H9 (cell line): ENCODE data around the gene PTPRN2. TPM values are rescaled to one million over a fixed set of nuclear protein-coding genes. Genes with fewer than 3 reads are reported as not detected.
"Not testable (repeated sequence)": the region's sequence is repeated elsewhere in the genome, so short reads cannot be mapped to it uniquely, and the experiment has no call there.

Experiments
- DNase-seq: peaks from one replicate; pipeline ENCODE4 v3.0.0-alpha.2; 2017
- H2AFZ ChIP-seq: one replicate; pipeline ENCODE4 v1.6.1; 2013; ENCODE audit warnings: mild to moderate bottlenecking, low read length, control low read depth, moderate library complexity
- H2AK5ac ChIP-seq: 2 replicates; pipeline ENCODE4 v1.6.1; 2013; ENCODE audit warnings: low read length, control low read depth, mixed read lengths; ENCODE audit not compliant: insufficient read length
- H2BK120ac ChIP-seq: one replicate; pipeline ENCODE4 v1.6.1; 2013; ENCODE audit warnings: low read depth, mild to moderate bottlenecking, low read length, control low read depth, inconsistent platforms; ENCODE audit not compliant: poor library complexity, severe bottlenecking
- H2BK12ac ChIP-seq: 2 replicates; pipeline ENCODE4 v1.6.1; 2013; ENCODE audit warnings: low read length, control low read depth, mixed read lengths, low read depth; ENCODE audit not compliant: insufficient read length
- H2BK15ac ChIP-seq: 2 replicates; pipeline ENCODE4 v1.6.1; 2013; ENCODE audit warnings: low read depth, low read length, control low read depth
- H2BK20ac ChIP-seq: one replicate; pipeline ENCODE4 v1.6.1; 2013; ENCODE audit warnings: low read depth, mild to moderate bottlenecking, low read length, control low read depth, inconsistent platforms; ENCODE audit not compliant: poor library complexity, severe bottlenecking
- H2BK5ac ChIP-seq: 2 replicates; pipeline ENCODE4 v1.6.1; 2013; ENCODE audit warnings: low read length, control low read depth, mixed read lengths; ENCODE audit not compliant: insufficient read length
- H3K14ac ChIP-seq: 2 replicates; pipeline ENCODE4 v1.6.1; 2013; ENCODE audit warnings: low read length, control low read depth; ENCODE audit not compliant: insufficient read depth
- H3K18ac ChIP-seq: 2 replicates; pipeline ENCODE4 v1.6.1; 2013; ENCODE audit warnings: low read depth, mild to moderate bottlenecking, mixed read lengths, low read length, control low read depth; ENCODE audit not compliant: insufficient read length
- H3K23ac ChIP-seq: 2 replicates; pipeline ENCODE4 v1.6.1; 2013; ENCODE audit warnings: low read length, control low read depth, mixed read lengths, low read depth; ENCODE audit not compliant: insufficient read length
- H3K23me2 ChIP-seq: 2 replicates; pipeline ENCODE4 v1.6.1; 2013; ENCODE audit warnings: low read depth, mild to moderate bottlenecking, mixed read lengths, low read length, control low read depth; ENCODE audit not compliant: insufficient read length, poor library complexity, severe bottlenecking
- H3K27ac ChIP-seq: 2 replicates; pipeline ENCODE4 v1.5.1; 2013; ENCODE audit warnings: low read length, control low read depth, mixed read lengths, low read depth; ENCODE audit not compliant: insufficient read length
- H3K27me3 ChIP-seq: 2 replicates; pipeline ENCODE4 v1.6.1; 2013; ENCODE audit warnings: low read length, control low read depth, inconsistent platforms; ENCODE audit not compliant: insufficient read depth
- H3K4ac ChIP-seq: 2 replicates; pipeline ENCODE4 v1.6.1; 2013; ENCODE audit warnings: low read depth, mild to moderate bottlenecking, control low read depth, inconsistent platforms, low read length, moderate library complexity
- H3K4me1 ChIP-seq: 2 replicates; pipeline ENCODE4 v1.6.1; 2013; ENCODE audit warnings: low read length, control low read depth, inconsistent platforms; ENCODE audit not compliant: insufficient read depth
- H3K4me2 ChIP-seq: 2 replicates; pipeline ENCODE4 v1.6.1; 2013; ENCODE audit warnings: low read length, control low read depth, mixed read lengths; ENCODE audit not compliant: insufficient read length, insufficient read depth
- H3K56ac ChIP-seq: 2 replicates; pipeline ENCODE4 v1.6.1; 2013; ENCODE audit warnings: low read depth, mild to moderate bottlenecking, mixed read lengths, low read length, control low read depth; ENCODE audit not compliant: insufficient read length
- H3K79me1 ChIP-seq: 2 replicates; pipeline ENCODE4 v1.6.1; 2013; ENCODE audit warnings: low read depth, mild to moderate bottlenecking, moderate library complexity, low read length, control low read depth, inconsistent platforms; ENCODE audit not compliant: insufficient read depth, poor library complexity, severe bottlenecking
- H3K79me2 ChIP-seq: 2 replicates; pipeline ENCODE4 v1.6.1; 2013; ENCODE audit warnings: low read length, control low read depth, inconsistent platforms; ENCODE audit not compliant: insufficient read depth
- H3K9ac ChIP-seq: 2 replicates; pipeline ENCODE4 v1.6.1; 2013; ENCODE audit warnings: low read length, control low read depth, mixed read lengths; ENCODE audit not compliant: insufficient read length; ENCODE audit errors: extremely low read depth
- H3K9me3 ChIP-seq: one replicate; pipeline ENCODE4 v1.6.1; 2013; ENCODE audit warnings: low read depth, low read length, inconsistent platforms; ENCODE audit not compliant: control insufficient read depth
- H3T11ph ChIP-seq: one replicate; pipeline ENCODE4 v1.6.1; 2013; ENCODE audit warnings: mild to moderate bottlenecking, low read length, control low read depth, inconsistent platforms
- H4K20me1 ChIP-seq: one replicate; pipeline ENCODE4 v1.6.1; 2013; ENCODE audit not compliant: control insufficient read depth, insufficient read length, insufficient read depth
- H4K5ac ChIP-seq: 2 replicates; pipeline ENCODE4 v1.6.1; 2013; ENCODE audit warnings: low read depth, mild to moderate bottlenecking, mixed read lengths, low read length, control low read depth; ENCODE audit not compliant: insufficient read length
- H4K8ac ChIP-seq: replicated peaks from 2 replicates; pipeline ENCODE4 v1.6.1; 2013; ENCODE audit warnings: low read length, control low read depth, mixed read lengths, low read depth; ENCODE audit not compliant: insufficient read length
- H4K91ac ChIP-seq: 2 replicates; pipeline ENCODE4 v1.6.1; 2013; ENCODE audit warnings: low read depth, mild to moderate bottlenecking, moderate library complexity, mixed read lengths, low read length, control low read depth; ENCODE audit not compliant: insufficient read length
- H3K27ac Mint-ChIP-seq, 3 experiments: 2 replicates in 2 of 3; 3 replicates in 1 of 3; pipeline ENCODE4 v1.8.0; 2020 to 2021; ENCODE audit warnings: mixed read lengths in 3 of 3, mild to moderate bottlenecking in 1 of 3, moderate library complexity in 1 of 3
- H3K27me3 Mint-ChIP-seq: 2 replicates; pipeline ENCODE4 v1.8.0; 2021; ENCODE audit warnings: low read depth, mild to moderate bottlenecking, moderate library complexity, mixed read lengths
- H3K36me3 Mint-ChIP-seq, 3 experiments: 2 replicates in 2 of 3; 3 replicates in 1 of 3; pipeline ENCODE4 v1.8.0; 2020 to 2021; ENCODE audit warnings: low read depth in 3 of 3, mixed read lengths in 3 of 3; ENCODE audit not compliant: insufficient read depth in 1 of 3
- H3K4me1 Mint-ChIP-seq, 2 experiments: 2 replicates each; pipeline ENCODE4 v1.8.0; 2020; ENCODE audit warnings: mixed read lengths in 2 of 2
- H3K4me3 Mint-ChIP-seq, 2 experiments: 2 replicates in 1 of 2; 3 replicates in 1 of 2; pipeline ENCODE4 v1.8.0; 2020 to 2021; ENCODE audit warnings: mild to moderate bottlenecking in 2 of 2, mixed read lengths in 2 of 2, moderate library complexity in 1 of 2
- H3K9me3 Mint-ChIP-seq, 2 experiments: 2 replicates in 1 of 2; 3 replicates in 1 of 2; pipeline ENCODE4 v1.8.0; 2020; ENCODE audit warnings: mild to moderate bottlenecking in 2 of 2, mixed read lengths in 2 of 2, moderate library complexity in 1 of 2
- CTCF ChIP-seq: fragments of 200-600 bp; sonication (generic); conservative IDR thresholded peaks from 3 replicates; pipeline ENCODE4 v1.8.0; 2021; ENCODE audit warnings: antibody characterized with exemption, mild to moderate bottlenecking
- WGBS: extraction: QIAGEN DNeasy Blood & Tissue Kit; methylation state at CpG from one replicate; pipeline ENCODE4 v1.1.7; 2013; ENCODE audit warnings: missing lambda C conversion rate, low lambda C conversion rate, mixed read lengths; ENCODE audit not compliant: insufficient read length; ENCODE audit errors: extremely low coverage; 5-methylcytosine and 5-hydroxymethylcytosine counted together
- total RNA-seq: library from RNA; stranded (reverse); gene quantifications from 2 replicates; pipeline ENCODE4 v1.2.1, GENCODE V29; 2021

The PTPRN2 gene
- total RNA-seq, 1 experiment from 2014 or later = 5.2 TPM

GRCh38 chr7:158308001-158308400, 279.6 kb downstream of the PTPRN2 start:
- no CpG with 5 or more reads among the region's 1 CpG for WGBS
- H3K9me3 Mint-ChIP-seq = peaks cover 50 to 52% of the 10 kb centered on the region in 2 experiments

GRCh38 chr7:158304072-158304471, 283.6 kb downstream of the PTPRN2 start:
- H3K4me3 Mint-ChIP-seq, H3K79me2 ChIP-seq, H3K79me1 ChIP-seq, H3K14ac ChIP-seq, H2AK5ac ChIP-seq, H2AFZ ChIP-seq, H2BK5ac ChIP-seq, H3K4me1 ChIP-seq, H4K91ac ChIP-seq, H3K27ac ChIP-seq, H3K56ac ChIP-seq, H3K9me3 ChIP-seq, H2BK15ac ChIP-seq, H4K8ac ChIP-seq, H3T11ph ChIP-seq, H3K27me3 ChIP-seq, H3K4ac ChIP-seq, H2BK12ac ChIP-seq, H4K20me1 ChIP-seq, H4K5ac ChIP-seq, H3K18ac ChIP-seq, H3K23me2 ChIP-seq, H2BK20ac ChIP-seq, H3K27me3 Mint-ChIP-seq, H3K27ac Mint-ChIP-seq, H3K4me2 ChIP-seq, H3K9ac ChIP-seq, H3K23ac ChIP-seq, H2BK120ac ChIP-seq: not testable (repeated sequence)
- peak; percentile 8 for DNase-seq
- H3K4me1 Mint-ChIP-seq = peaks cover 52 to 59% of the 10 kb centered on the region in 2 experiments
- H3K36me3 Mint-ChIP-seq = peaks cover 18 to 27% (median 20%) of the 10 kb centered on the region in 3 experiments
- WGBS = no CpG with 5 or more reads among the region's 6 CpGs
- peaks cover 29 to 32% of the 10 kb centered on the region in 2 experiments for H3K9me3 Mint-ChIP-seq

More at GRCh38 chr7:158308001-158308400, 279.6 kb downstream of the PTPRN2 start:
- Mint-ChIP-seq H3K27me3 (no peaks in the 10 kb centered on the region), H3K4me3 (no peak overlapping the region), H3K27ac (no peak overlapping the region), H3K4me1 (peaks cover 31 to 32% of the 10 kb centered on the region in 2 experiments), H3K36me3 (peaks cover 39 to 54% (median 47%) of the 10 kb centered on the region in 3 experiments)
- Histone ChIP-seq H3K9me3 (peaks cover 8% of the 10 kb centered on the region), H3K27me3 (no peaks in the 10 kb centered on the region), H4K5ac (no peak overlapping the region), H2BK5ac (no peak overlapping the region), H4K91ac (no peak overlapping the region), H4K8ac (no peak overlapping the region), H2AFZ (no peak overlapping the region), H3K79me2 (no peaks in the 10 kb centered on the region), H2AK5ac (no peak overlapping the region), H2BK20ac (no peak overlapping the region), H2BK120ac (no peak overlapping the region), H3K14ac (no peak overlapping the region), H3K18ac (no peak overlapping the region), H2BK15ac (no peak overlapping the region), H3K4ac (no peak overlapping the region), H2BK12ac (no peak overlapping the region), H3K56ac (no peak overlapping the region), H3K27ac (no peak overlapping the region), H3T11ph (no peak overlapping the region), H4K20me1 (no peaks in the 10 kb centered on the region), H3K79me1 (no peaks in the 10 kb centered on the region), H3K9ac (no peak overlapping the region), H3K4me2 (no peak overlapping the region), H3K23ac (no peak overlapping the region), H3K23me2 (no peaks in the 10 kb centered on the region), H3K4me1 (peaks cover 2% of the 10 kb centered on the region; the same call in 1 of the 2 replicates)
- TF ChIP-seq CTCF = no peak
- DNase-seq = no peak
